SK-N-SH (cell line): ENCODE results near the gene LSM14A. TPM values are rescaled to one million over a fixed set of nuclear protein-coding genes. Genes with fewer than 3 reads are reported as not detected.
A peak's percentile ranks its signal among the peaks of the same experiment; 100 is the strongest.

Experiments used
- CTCF ChIA-PET: fragments of 300-600, 350-600 bp; formaldehyde crosslinking; extraction: SDS; loops from one replicate; lab custom pipeline; 2021; lab: Yijun Ruan, JAX
- POLR2A ChIA-PET: fragments of 350-600 bp; sonication (Branson Sonifier 250); formaldehyde crosslinking; extraction: SDS; loops from one replicate; lab custom pipeline; 2020; ENCODE audit warnings: antibody characterized with exemption, inconsistent platforms; lab: Yijun Ruan, JAX
- DNase-seq: peaks from one replicate; pipeline ENCODE4 v3.0.0; 2012
- H2AFZ ChIP-seq: fragments of 200-600 bp; sonication (generic); 2 replicates; pipeline ENCODE4 v1.8.1; 2016; ENCODE audit warnings: antibody characterized with exemption, mild to moderate bottlenecking, low read depth
- H3F3A ChIP-seq: fragments of 200-600 bp; sonication (generic); replicated peaks from 2 replicates; pipeline ENCODE3; 2016; ENCODE audit warnings: antibody characterized with exemption, mild to moderate bottlenecking; ENCODE audit not compliant: insufficient read depth
- H3K27ac ChIP-seq, 2 experiments: fragments of 200-500 bp in 1 of 2; fragments of 200-600 bp in 1 of 2; sonication (Bioruptor generic) in 1 of 2; sonication (generic), shearing (Covaris generic) in 1 of 2; 2 replicates each; pipeline versions ENCODE4 v1.5.1 to v1.6.1; 2014 to 2016; ENCODE audit warnings: low read depth in 2 of 2, inconsistent platforms in 1 of 2, low read length in 1 of 2, mild to moderate bottlenecking in 1 of 2, mixed read lengths in 1 of 2
- H3K27me3 ChIP-seq: fragments of 200-600 bp; sonication (generic), shearing (Covaris generic); 2 replicates; pipeline ENCODE4 v1.6.1; 2016; ENCODE audit warnings: mixed run types; ENCODE audit not compliant: insufficient read depth
- H3K36me3 ChIP-seq, 2 experiments: fragments of 200-500 bp in 1 of 2; fragments of 200-600 bp in 1 of 2; sonication (Bioruptor generic) in 1 of 2; sonication (generic) in 1 of 2; replicated peaks in 1 of 2; 2 replicates each; pipeline versions ENCODE3 to v1.5.1; 2014 to 2016; ENCODE audit warnings: low read length in 1 of 2, mild to moderate bottlenecking in 1 of 2; ENCODE audit not compliant: insufficient read depth in 2 of 2, control insufficient read depth in 1 of 2
- H3K4me1 ChIP-seq, 2 experiments: fragments of 200-500 bp in 1 of 2; fragments of 200-600 bp in 1 of 2; sonication (Bioruptor generic) in 1 of 2; sonication (generic), shearing (Covaris generic) in 1 of 2; 2 replicates each; pipeline versions ENCODE4 v1.5.1 to v1.6.1; 2014 to 2016; ENCODE audit warnings: low read depth in 1 of 2, low read length in 1 of 2, mixed run types in 1 of 2; ENCODE audit not compliant: insufficient read depth in 2 of 2, control insufficient read depth in 1 of 2
- H3K4me2 ChIP-seq: fragments of 200-600 bp; sonication (generic), shearing (Covaris generic); 2 replicates; pipeline ENCODE4 v1.6.1; 2017; ENCODE audit warnings: mixed run types
- H3K4me3 ChIP-seq, 2 experiments: fragments of 200-500 bp in 1 of 2; fragments of 200-600 bp in 1 of 2; sonication (Bioruptor generic) in 1 of 2; sonication (generic), shearing (Covaris generic) in 1 of 2; 2 replicates each; pipeline versions ENCODE4 v1.5.1 to v1.8.1; 2014 to 2016; ENCODE audit warnings: low read depth in 2 of 2, inconsistent platforms in 1 of 2, low read length in 1 of 2, mild to moderate bottlenecking in 1 of 2, mixed read lengths in 1 of 2, moderate library complexity in 1 of 2
- H3K79me2 ChIP-seq: fragments of 200-600 bp; sonication (generic); 2 replicates; pipeline ENCODE4 v1.8.1; 2017; ENCODE audit warnings: mild to moderate bottlenecking; ENCODE audit not compliant: insufficient read depth
- H3K9ac ChIP-seq: fragments of 200-600 bp; sonication (generic); 2 replicates; pipeline ENCODE4 v1.6.1; 2017; ENCODE audit warnings: mixed run types
- H3K9me2 ChIP-seq: fragments of 200-600 bp; sonication (generic); 2 replicates; pipeline ENCODE4 v1.6.1; 2017; ENCODE audit warnings: mixed run types
- H3K9me3 ChIP-seq: fragments of 200-600 bp; sonication (generic); 2 replicates; pipeline ENCODE4 v1.6.1; 2017; ENCODE audit warnings: mixed run types, mild to moderate bottlenecking, moderate library complexity
- H4K20me1 ChIP-seq: fragments of 200-600 bp; sonication (generic); 2 replicates; pipeline ENCODE4 v1.6.1; 2017; ENCODE audit warnings: mild to moderate bottlenecking, mixed run types; ENCODE audit not compliant: insufficient read depth
- EZH2phosphoT487 ChIP-seq: fragments of 200-600 bp; sonication (generic); IDR thresholded peaks from 2 replicates; pipeline ENCODE4 v1.6.1; 2017; ENCODE audit warnings: low read depth, mixed run types, mild to moderate bottlenecking, antibody characterized with exemption, moderate library complexity, borderline replicate concordance
- FOSL2 ChIP-seq: IDR thresholded peaks from 2 replicates; pipeline ENCODE4 v1.4.0; 2012; ENCODE audit warnings: low read depth, mild to moderate bottlenecking, moderate library complexity, borderline replicate concordance
- FOXJ3 ChIP-seq: sonication (generic); formaldehyde crosslinking; IDR thresholded peaks from 2 replicates; pipeline ENCODE4 v1.5.1; 2020; ENCODE audit warnings: mild to moderate bottlenecking, missing genetic modification reagents
- GABPA ChIP-seq: IDR thresholded peaks from 2 replicates; pipeline ENCODE4 v1.4.0; 2012; ENCODE audit warnings: low read depth, mild to moderate bottlenecking
- JUND ChIP-seq: IDR thresholded peaks from 2 replicates; pipeline ENCODE4 v1.4.0; 2012
- MXI1 ChIP-seq: IDR thresholded peaks from 2 replicates; pipeline ENCODE4 v1.6.1; 2012; ENCODE audit warnings: mild to moderate bottlenecking, low read depth, low read length, improper control_type of control experiment
- NFIC ChIP-seq: IDR thresholded peaks from 2 replicates; pipeline ENCODE4 v1.4.0; 2012; ENCODE audit warnings: borderline replicate concordance
- RAD21 ChIP-seq: IDR thresholded peaks from 2 replicates; pipeline ENCODE4 v1.6.1; 2012; ENCODE audit warnings: mild to moderate bottlenecking, low read length
- RXRA ChIP-seq: IDR thresholded peaks from 2 replicates; pipeline ENCODE4 v1.4.0; 2012; ENCODE audit warnings: low read depth, mild to moderate bottlenecking, borderline replicate concordance
- SIN3A ChIP-seq: IDR thresholded peaks from 2 replicates; pipeline ENCODE4 v1.6.1; 2012; ENCODE audit warnings: low read depth, mild to moderate bottlenecking, low read length, moderate library complexity, borderline replicate concordance
- SMC3 ChIP-seq: IDR thresholded peaks from 2 replicates; pipeline ENCODE4 v1.6.1; 2012; ENCODE audit warnings: low read depth, low read length, improper control_type of control experiment
- TAF1 ChIP-seq: IDR thresholded peaks from 2 replicates; pipeline ENCODE4 v1.6.1; 2012; ENCODE audit warnings: low read depth, mild to moderate bottlenecking, low read length, moderate library complexity, borderline replicate concordance
- TCF12 ChIP-seq: IDR thresholded peaks from 2 replicates; pipeline ENCODE4 v1.4.0; 2012
- YY1 ChIP-seq: IDR thresholded peaks from 2 replicates; pipeline ENCODE4 v1.4.0; 2012; ENCODE audit warnings: low read depth, mild to moderate bottlenecking
- WGBS: methylation state at CpG from one replicate; pipeline ENCODE4 v1.1.6; 2017; ENCODE audit warnings: low lambda C conversion rate; 5-methylcytosine and 5-hydroxymethylcytosine counted together
- polyA plus RNA-seq, 3 experiments: library from polyadenylated mRNA; depleted of rRNA; stranded (reverse); fragments of >200 nt; gene quantifications; 2 replicates each; pipeline ENCODE4 v1.2.3, GENCODE V29; 2012
- TF ChIP-seq, protein P1 (sequence below): IDR thresholded peaks from 2 replicates; pipeline ENCODE4 v1.4.0; 2012; ENCODE audit warnings: low read depth, borderline replicate concordance
- TF ChIP-seq, protein P2 (sequence below): fragments of 150-350 bp; IDR thresholded peaks from 2 replicates; pipeline ENCODE4 v1.6.1; 2016; ENCODE audit warnings: mild to moderate bottlenecking, low read depth, low read length
- TF ChIP-seq, protein P3 (sequence below): fragments of 150-350 bp; IDR thresholded peaks from 2 replicates; pipeline ENCODE4 v1.6.1; 2017; ENCODE audit warnings: antibody characterized with exemption, low read length, low read depth, borderline replicate concordance
- TF ChIP-seq, protein P4 (sequence below): IDR thresholded peaks from 2 replicates; pipeline ENCODE4; 2012
- TF ChIP-seq, protein P5 (sequence below): IDR thresholded peaks from 2 replicates; pipeline ENCODE4 v1.6.1; 2012; ENCODE audit warnings: mild to moderate bottlenecking, low read depth, low read length, moderate library complexity

LSM14A gene
- polyA plus RNA-seq, 1 of the 3 experiments (the other 2 are of a cell fraction): 87.7 TPM

DNA sequence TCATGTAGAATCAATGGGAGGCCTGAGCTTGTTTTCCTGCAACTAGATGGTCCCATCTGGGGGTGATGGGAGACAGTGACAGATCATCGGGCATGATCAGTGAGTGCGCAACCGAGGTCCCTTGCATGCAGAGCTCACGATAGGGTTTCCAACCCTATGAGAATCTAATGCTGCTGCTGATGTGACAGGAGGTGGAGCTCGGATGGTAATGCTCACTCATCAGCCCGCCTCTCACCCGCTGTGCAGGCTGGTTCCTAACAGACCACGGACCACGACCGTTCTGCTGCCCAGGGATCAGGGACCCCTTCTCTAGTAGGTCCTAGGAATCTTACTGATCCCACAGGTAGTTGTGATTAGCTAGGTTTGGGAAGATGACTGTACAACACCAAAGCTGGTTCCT is 58.5 kb downstream of the LSM14A start:
- Histone ChIP-seq H3K4me2 (no peak overlapping the region), H3K9ac (no peak overlapping the region), H3K4me3 (no peak overlapping the region), H3K9me2 (no peaks in the 10 kb centered on the region), H3F3A (peaks cover 51% of the 10 kb centered on the region), H3K4me1 (peaks cover 4 to 16% of the 10 kb centered on the region in 2 experiments; a peak in 2 of 4 replicates), H2AFZ (no peak overlapping the region), H3K79me2 (peaks cover 9% of the 10 kb centered on the region), H3K36me3 (peaks cover 45 to 52% of the 10 kb centered on the region in 2 experiments), H3K27ac (no peak overlapping the region; a peak in 1 of 4 replicates), H3K27me3 (no peaks in the 10 kb centered on the region), H3K9me3 (no peaks in the 10 kb centered on the region), H4K20me1 (peaks cover 64% of the 10 kb centered on the region)
- CTCF ChIA-PET: interaction anchor here (2.9 kb wide), 1 partner anchor 10 kb away, joined by 17 read pairs; no protein-coding TSS in a partner anchor
- WGBS: over 99% methylated on average over 9 of the region's 10 CpGs
- TF ChIP-seq JUND (no peak), FOXJ3 (no peak), NFIC (no peak)
- no peak for DNase-seq
- POLR2A ChIA-PET: no interaction called here

DNA sequence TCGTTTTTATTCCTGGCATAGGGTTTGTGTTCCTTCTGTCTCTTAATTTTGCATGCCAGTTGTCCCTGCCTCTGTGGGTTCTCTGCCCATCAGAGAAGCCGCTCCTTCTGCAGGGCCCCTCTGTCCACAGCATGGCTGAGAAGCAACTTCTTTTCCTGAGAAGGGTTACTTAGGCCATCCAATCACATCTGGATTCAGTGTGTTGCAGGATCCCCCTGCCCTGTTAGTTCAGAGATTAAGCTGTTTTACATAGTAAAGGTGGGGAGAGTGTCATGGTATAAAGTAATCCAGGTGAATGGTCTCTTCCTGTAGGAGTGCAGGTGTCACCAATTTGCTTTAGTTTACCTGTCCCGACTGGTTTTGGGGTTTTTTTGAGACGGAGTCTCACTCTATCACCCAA is 59.1 kb downstream of the LSM14A start:
- no peak overlapping the region for H3K9ac ChIP-seq
- no peak overlapping the region for H3K4me3 ChIP-seq
- no peak overlapping the region for H3K4me2 ChIP-seq
- DNase-seq: no peak
- POLR2A ChIA-PET: no interaction called here
- CTCF ChIA-PET: interaction anchor here (2.9 kb wide), 1 partner anchor 11 kb away, joined by 17 read pairs; no protein-coding TSS in a partner anchor
- H3F3A ChIP-seq: peaks cover 50% of the 10 kb centered on the region
- peaks cover 58% of the 10 kb centered on the region for H4K20me1 ChIP-seq
- no peak overlapping the region for H2AFZ ChIP-seq
- no peaks in the 10 kb centered on the region for H3K9me3 ChIP-seq
- H3K27me3 ChIP-seq: no peaks in the 10 kb centered on the region
- H3K36me3 ChIP-seq: peaks cover 40 to 46% of the 10 kb centered on the region in 2 experiments
- TF ChIP-seq SIN3A (no peak), FOSL2 (no peak), RAD21 (no peak), EZH2phosphoT487 (no peak), SMC3 (no peak), TCF12 (no peak), FOXJ3 (no peak), MXI1 (no peak), YY1 (no peak), TAF1 (no peak), RXRA (no peak), GABPA (no peak), JUND (no peak)
- TF ChIP-seq, protein P1, sequence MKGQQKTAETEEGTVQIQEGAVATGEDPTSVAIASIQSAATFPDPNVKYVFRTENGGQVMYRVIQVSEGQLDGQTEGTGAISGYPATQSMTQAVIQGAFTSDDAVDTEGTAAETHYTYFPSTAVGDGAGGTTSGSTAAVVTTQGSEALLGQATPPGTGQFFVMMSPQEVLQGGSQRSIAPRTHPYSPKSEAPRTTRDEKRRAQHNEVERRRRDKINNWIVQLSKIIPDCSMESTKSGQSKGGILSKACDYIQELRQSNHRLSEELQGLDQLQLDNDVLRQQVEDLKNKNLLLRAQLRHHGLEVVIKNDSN: no peak
- TF ChIP-seq, protein P2, sequence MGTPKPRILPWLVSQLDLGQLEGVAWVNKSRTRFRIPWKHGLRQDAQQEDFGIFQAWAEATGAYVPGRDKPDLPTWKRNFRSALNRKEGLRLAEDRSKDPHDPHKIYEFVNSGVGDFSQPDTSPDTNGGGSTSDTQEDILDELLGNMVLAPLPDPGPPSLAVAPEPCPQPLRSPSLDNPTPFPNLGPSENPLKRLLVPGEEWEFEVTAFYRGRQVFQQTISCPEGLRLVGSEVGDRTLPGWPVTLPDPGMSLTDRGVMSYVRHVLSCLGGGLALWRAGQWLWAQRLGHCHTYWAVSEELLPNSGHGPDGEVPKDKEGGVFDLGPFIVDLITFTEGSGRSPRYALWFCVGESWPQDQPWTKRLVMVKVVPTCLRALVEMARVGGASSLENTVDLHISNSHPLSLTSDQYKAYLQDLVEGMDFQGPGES: no peak
- TF ChIP-seq, protein P3, sequence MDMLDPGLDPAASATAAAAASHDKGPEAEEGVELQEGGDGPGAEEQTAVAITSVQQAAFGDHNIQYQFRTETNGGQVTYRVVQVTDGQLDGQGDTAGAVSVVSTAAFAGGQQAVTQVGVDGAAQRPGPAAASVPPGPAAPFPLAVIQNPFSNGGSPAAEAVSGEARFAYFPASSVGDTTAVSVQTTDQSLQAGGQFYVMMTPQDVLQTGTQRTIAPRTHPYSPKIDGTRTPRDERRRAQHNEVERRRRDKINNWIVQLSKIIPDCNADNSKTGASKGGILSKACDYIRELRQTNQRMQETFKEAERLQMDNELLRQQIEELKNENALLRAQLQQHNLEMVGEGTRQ: no peak
- TF ChIP-seq, protein P4, sequence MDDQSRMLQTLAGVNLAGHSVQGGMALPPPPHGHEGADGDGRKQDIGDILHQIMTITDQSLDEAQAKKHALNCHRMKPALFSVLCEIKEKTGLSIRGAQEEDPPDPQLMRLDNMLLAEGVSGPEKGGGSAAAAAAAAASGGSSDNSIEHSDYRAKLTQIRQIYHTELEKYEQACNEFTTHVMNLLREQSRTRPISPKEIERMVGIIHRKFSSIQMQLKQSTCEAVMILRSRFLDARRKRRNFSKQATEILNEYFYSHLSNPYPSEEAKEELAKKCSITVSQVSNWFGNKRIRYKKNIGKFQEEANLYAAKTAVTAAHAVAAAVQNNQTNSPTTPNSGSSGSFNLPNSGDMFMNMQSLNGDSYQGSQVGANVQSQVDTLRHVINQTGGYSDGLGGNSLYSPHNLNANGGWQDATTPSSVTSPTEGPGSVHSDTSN: no peak
- TF ChIP-seq, protein P5, sequence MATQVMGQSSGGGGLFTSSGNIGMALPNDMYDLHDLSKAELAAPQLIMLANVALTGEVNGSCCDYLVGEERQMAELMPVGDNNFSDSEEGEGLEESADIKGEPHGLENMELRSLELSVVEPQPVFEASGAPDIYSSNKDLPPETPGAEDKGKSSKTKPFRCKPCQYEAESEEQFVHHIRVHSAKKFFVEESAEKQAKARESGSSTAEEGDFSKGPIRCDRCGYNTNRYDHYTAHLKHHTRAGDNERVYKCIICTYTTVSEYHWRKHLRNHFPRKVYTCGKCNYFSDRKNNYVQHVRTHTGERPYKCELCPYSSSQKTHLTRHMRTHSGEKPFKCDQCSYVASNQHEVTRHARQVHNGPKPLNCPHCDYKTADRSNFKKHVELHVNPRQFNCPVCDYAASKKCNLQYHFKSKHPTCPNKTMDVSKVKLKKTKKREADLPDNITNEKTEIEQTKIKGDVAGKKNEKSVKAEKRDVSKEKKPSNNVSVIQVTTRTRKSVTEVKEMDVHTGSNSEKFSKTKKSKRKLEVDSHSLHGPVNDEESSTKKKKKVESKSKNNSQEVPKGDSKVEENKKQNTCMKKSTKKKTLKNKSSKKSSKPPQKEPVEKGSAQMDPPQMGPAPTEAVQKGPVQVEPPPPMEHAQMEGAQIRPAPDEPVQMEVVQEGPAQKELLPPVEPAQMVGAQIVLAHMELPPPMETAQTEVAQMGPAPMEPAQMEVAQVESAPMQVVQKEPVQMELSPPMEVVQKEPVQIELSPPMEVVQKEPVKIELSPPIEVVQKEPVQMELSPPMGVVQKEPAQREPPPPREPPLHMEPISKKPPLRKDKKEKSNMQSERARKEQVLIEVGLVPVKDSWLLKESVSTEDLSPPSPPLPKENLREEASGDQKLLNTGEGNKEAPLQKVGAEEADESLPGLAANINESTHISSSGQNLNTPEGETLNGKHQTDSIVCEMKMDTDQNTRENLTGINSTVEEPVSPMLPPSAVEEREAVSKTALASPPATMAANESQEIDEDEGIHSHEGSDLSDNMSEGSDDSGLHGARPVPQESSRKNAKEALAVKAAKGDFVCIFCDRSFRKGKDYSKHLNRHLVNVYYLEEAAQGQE: no peak
- TF ChIP-seq, all 33 proteins: peak for 0
- Histone ChIP-seq H3K9me2 (no peaks in the 10 kb centered on the region), H3K79me2 (peaks cover 9% of the 10 kb centered on the region), H3K4me1 (peaks cover 4 to 16% of the 10 kb centered on the region in 2 experiments; a peak in 2 of 4 replicates), H3K27ac (peak overlapping the region in 1 of 2 experiments; percentile 88; a peak in 2 of 4 replicates)
- 99% methylated on average over 3 of the region's 4 CpGs for WGBS
